Measurements from ENCODE around the gene MAP4K2. TPM values are rescaled to one million over a fixed set of nuclear protein-coding genes. Genes with fewer than 3 reads are reported as not detected.

MAP4K2 gene
- total and polyA plus RNA-seq, 9 of the 15 experiments (the other 6 are each of a cell fraction or from before 2014, with no cell fraction given), result 0.13 to 14.5 (median 7.3) TPM

- WGBS (ENCODE audit: insufficient coverage, low coverage, missing lambda C conversion rate), result 65% methylated on average over 23 of the region's 25 CpGs
- Histone ChIP-seq H3K27me3 (ENCODE audit: control insufficient read depth in 2 of 2, insufficient read depth in 2 of 2, low read length in 2 of 2) (no peaks in the 10 kb centered on the region), H3K4me1 (replicated peaks in 1 of 2; ENCODE audit: control insufficient read depth in 2 of 2, insufficient read depth in 2 of 2, low read length in 2 of 2) (peaks cover 3 to 20% of the 10 kb centered on the region in 2 experiments; a peak in 4 of 5 replicates), H3K9ac (ENCODE audit: insufficient read depth in 1 of 2, low read depth in 2 of 2, low read length in 2 of 2) (peak overlapping the region in 1 of 2 experiments; percentile 67; a peak in 1 of 4 replicates), H3K36me3 (ENCODE audit: control insufficient read depth, insufficient read depth, low read length) (no peaks in the 10 kb centered on the region), H3K79me2 (ENCODE audit: control insufficient read depth, insufficient read depth, low read length) (no peaks in the 10 kb centered on the region), H3K4me3 (no peak overlapping the region), H3K9me1 (ENCODE audit: control insufficient read depth, insufficient read depth, low read length) (no peaks in the 10 kb centered on the region), H2AFZ (ENCODE audit: low read depth, low read length) (no peak overlapping the region), H3K27ac (ENCODE audit: extremely low read depth, low read depth, low read length) (no peak overlapping the region), H3K9me3 (replicated peaks; ENCODE audit: control insufficient read depth, insufficient read depth, low read depth, low read length) (no peaks in the 10 kb centered on the region), H3K4me2 (ENCODE audit: insufficient read depth, low read length) (no peak overlapping the region), H4K20me1 (replicated peaks; ENCODE audit: control insufficient read depth, insufficient read depth, low read length) (no peaks in the 10 kb centered on the region)
- TF ChIP-seq MXI1 (IDR thresholded peaks at IDR 0.05; ENCODE audit: low read depth, low read length), result no peak
- no peak for TF ChIP-seq ATF6 (CRISPR knock-in tag; IDR thresholded peaks at IDR 0.05)
- no peak for TF ChIP-seq RCOR1 (IDR thresholded peaks at IDR 0.05; ENCODE audit: borderline replicate concordance in 1 of 2, low read depth in 2 of 2, low read length in 2 of 2)
- TF ChIP-seq ZNF609 (CRISPR knock-in tag; IDR thresholded peaks at IDR 0.05; ENCODE audit: borderline replicate concordance), result no peak
- no peak for TF ChIP-seq CBFA2T3 (IDR thresholded peaks at IDR 0.05)
- no peak for TF ChIP-seq MAFK (IDR thresholded peaks at IDR 0.05; ENCODE audit: low read length)
- TF ChIP-seq RBM14 (IDR thresholded peaks at IDR 0.05; ENCODE audit: borderline replicate concordance, insufficient read depth, low read depth, low read length), result no peak
- no peak for TF ChIP-seq CREB3 (tag; conservative IDR thresholded peaks at IDR 0.05; ENCODE audit: low read depth)
- no peak for TF ChIP-seq MECOM (CRISPR knock-in tag; IDR thresholded peaks at IDR 0.05)
- in situ Hi-C loops (cut with MboI), result no loop called here
- no TSS peak for BruUV-seq (replicated peaks)
- intact Hi-C loops (cut with micrococcal nuclease), result no loop called here
- DNase-seq (ENCODE audit: extremely low read depth in 1 of 4, low spot score in 3 of 4) (no peak), ATAC-seq (no peak), FAIRE-seq (no peak)
- CTCF ChIA-PET (ENCODE audit: low intra/inter-chr PET ratio), result no interaction called here
- POLR2A ChIA-PET, result interaction anchor here (1.9 kb wide), 1 partner anchor 12 kb away, joined by 9 read pairs; no protein-coding TSS in a partner anchor
Measured at GRCh38 chr11:64790205-64791095, 12.6 kb downstream of the MAP4K2 start.

All from K562 (cell line).